MM.1S (cell line): ENCODE results near the gene GDPD5.

Source experiments
- DNase-seq: peaks from one replicate; pipeline ENCODE4 v3.0.0-alpha.2; 2015
- H2AFZ ChIP-seq: fragments of 300-600 bp; sonication (generic); 2 replicates; pipeline ENCODE4 v1.6.0; 2016; ENCODE audit warnings: antibody characterized with exemption, low read length
- H3F3A ChIP-seq: fragments of 300-600 bp; sonication (generic); 2 replicates; pipeline ENCODE4 v1.6.1; 2016; ENCODE audit warnings: mild to moderate bottlenecking, antibody characterized with exemption, low read length, moderate library complexity, mixed read lengths; ENCODE audit not compliant: insufficient read depth
- H3K27ac ChIP-seq: fragments of 300-600 bp; sonication (generic); 2 replicates; pipeline ENCODE4 v1.5.1; 2016; ENCODE audit warnings: mild to moderate bottlenecking, low read length
- H3K27me3 ChIP-seq: fragments of 300-600 bp; sonication (generic); replicated peaks from 2 replicates; pipeline ENCODE4 v1.6.0; 2016; ENCODE audit warnings: low read length; ENCODE audit not compliant: insufficient read depth
- H3K36me3 ChIP-seq: fragments of 300-600 bp; sonication (generic); replicated peaks from 2 replicates; pipeline ENCODE4 v1.6.1; 2016; ENCODE audit warnings: mild to moderate bottlenecking, low read length, mixed read lengths; ENCODE audit not compliant: insufficient read depth
- H3K4me1 ChIP-seq: fragments of 300-600 bp; sonication (generic); 2 replicates; pipeline ENCODE4 v1.6.1; 2016; ENCODE audit warnings: low read length, mixed read lengths
- H3K4me2 ChIP-seq: fragments of 300-600 bp; sonication (generic); 2 replicates; pipeline ENCODE4 v1.6.0; 2016; ENCODE audit warnings: low read depth, low read length
- H3K4me3 ChIP-seq: fragments of 300-600 bp; sonication (generic); 2 replicates; pipeline ENCODE4 v1.5.1; 2016; ENCODE audit warnings: low read length, mixed read lengths
- H3K79me2 ChIP-seq: fragments of 300-600 bp; sonication (generic); 2 replicates; pipeline ENCODE4 v1.6.1; 2016; ENCODE audit warnings: mixed run types, low read length, mixed read lengths
- H3K9ac ChIP-seq: fragments of 300-600 bp; sonication (generic); 2 replicates; pipeline ENCODE4 v1.6.1; 2016; ENCODE audit warnings: low read length, mixed read lengths
- H3K9me2 ChIP-seq: fragments of 300-600 bp; sonication (generic); replicated peaks from 2 replicates; pipeline ENCODE4 v1.6.1; 2016; ENCODE audit warnings: mild to moderate bottlenecking, low read length, mixed read lengths; ENCODE audit not compliant: insufficient read depth
- H3K9me3 ChIP-seq: fragments of 300-600 bp; sonication (generic); replicated peaks from 2 replicates; pipeline ENCODE4 v1.6.1; 2016; ENCODE audit warnings: mild to moderate bottlenecking, low read length, mixed read lengths; ENCODE audit not compliant: insufficient read depth
- H4K20me1 ChIP-seq: fragments of 300-600 bp; sonication (generic); 2 replicates; pipeline ENCODE4 v1.6.1; 2016; ENCODE audit warnings: mild to moderate bottlenecking, low read length, moderate library complexity, mixed read lengths; ENCODE audit not compliant: insufficient read depth
- EZH2 ChIP-seq: fragments of 300-600 bp; sonication (generic); optimal IDR thresholded peaks from 2 replicates; pipeline ENCODE3; 2017; ENCODE audit warnings: low read depth, mild to moderate bottlenecking, antibody characterized with exemption, low read length, mixed read lengths
- EZH2phosphoT487 ChIP-seq: fragments of 300-600 bp; sonication (generic); IDR thresholded peaks from 2 replicates; pipeline ENCODE4 v1.6.1; 2018; ENCODE audit warnings: antibody characterized with exemption, low read length
- TF ChIP-seq, protein P1 (sequence below): fragments of 300-600 bp; sonication (generic); IDR thresholded peaks from 2 replicates; pipeline ENCODE4 v1.5.1; 2016; ENCODE audit warnings: antibody characterized with exemption, low read length, mixed read lengths

The GDPD5 gene

DNA sequence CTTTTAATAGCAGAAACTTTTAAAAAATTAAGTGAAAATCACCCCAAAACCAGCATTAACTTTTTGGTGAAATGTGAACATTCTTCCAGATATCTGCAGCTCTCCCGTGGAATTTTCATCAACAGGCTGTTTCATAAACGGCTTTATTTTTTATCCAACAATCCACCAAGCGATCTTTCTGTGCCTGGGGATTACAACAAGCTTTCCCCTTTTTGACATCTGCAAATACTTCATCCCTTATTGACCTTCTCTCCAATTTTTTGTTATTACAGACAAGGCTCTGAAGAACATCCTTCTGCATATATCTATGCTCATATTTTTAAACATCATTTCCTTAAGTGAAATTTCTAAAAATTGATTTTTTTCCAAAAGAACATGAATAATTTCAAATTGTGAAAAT is 30.5 kb upstream of the GDPD5 start:
- no peaks in the 10 kb centered on the region for H3K36me3 ChIP-seq
- no peaks in the 10 kb centered on the region for H3K4me1 ChIP-seq
- no peaks in the 10 kb centered on the region for H3K9me2 ChIP-seq
- H3K27ac ChIP-seq: no peak overlapping the region
- H3K79me2 ChIP-seq: no peaks in the 10 kb centered on the region
- no peaks in the 10 kb centered on the region for H4K20me1 ChIP-seq
- peaks cover 19% of the 10 kb centered on the region for H3K27me3 ChIP-seq
- H3K9me3 ChIP-seq: no peaks in the 10 kb centered on the region
- H3K4me2 ChIP-seq: no peak overlapping the region
- no peak overlapping the region for H3K9ac ChIP-seq
- H3F3A ChIP-seq: no peaks in the 10 kb centered on the region
- H2AFZ ChIP-seq: no peak overlapping the region
- TF ChIP-seq EZH2phosphoT487 (no peak), EZH2 (no peak)
- TF ChIP-seq, protein P1, sequence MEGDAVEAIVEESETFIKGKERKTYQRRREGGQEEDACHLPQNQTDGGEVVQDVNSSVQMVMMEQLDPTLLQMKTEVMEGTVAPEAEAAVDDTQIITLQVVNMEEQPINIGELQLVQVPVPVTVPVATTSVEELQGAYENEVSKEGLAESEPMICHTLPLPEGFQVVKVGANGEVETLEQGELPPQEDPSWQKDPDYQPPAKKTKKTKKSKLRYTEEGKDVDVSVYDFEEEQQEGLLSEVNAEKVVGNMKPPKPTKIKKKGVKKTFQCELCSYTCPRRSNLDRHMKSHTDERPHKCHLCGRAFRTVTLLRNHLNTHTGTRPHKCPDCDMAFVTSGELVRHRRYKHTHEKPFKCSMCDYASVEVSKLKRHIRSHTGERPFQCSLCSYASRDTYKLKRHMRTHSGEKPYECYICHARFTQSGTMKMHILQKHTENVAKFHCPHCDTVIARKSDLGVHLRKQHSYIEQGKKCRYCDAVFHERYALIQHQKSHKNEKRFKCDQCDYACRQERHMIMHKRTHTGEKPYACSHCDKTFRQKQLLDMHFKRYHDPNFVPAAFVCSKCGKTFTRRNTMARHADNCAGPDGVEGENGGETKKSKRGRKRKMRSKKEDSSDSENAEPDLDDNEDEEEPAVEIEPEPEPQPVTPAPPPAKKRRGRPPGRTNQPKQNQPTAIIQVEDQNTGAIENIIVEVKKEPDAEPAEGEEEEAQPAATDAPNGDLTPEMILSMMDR: no peak
- no peak overlapping the region for H3K4me3 ChIP-seq
- DNase-seq: no peak

DNA sequence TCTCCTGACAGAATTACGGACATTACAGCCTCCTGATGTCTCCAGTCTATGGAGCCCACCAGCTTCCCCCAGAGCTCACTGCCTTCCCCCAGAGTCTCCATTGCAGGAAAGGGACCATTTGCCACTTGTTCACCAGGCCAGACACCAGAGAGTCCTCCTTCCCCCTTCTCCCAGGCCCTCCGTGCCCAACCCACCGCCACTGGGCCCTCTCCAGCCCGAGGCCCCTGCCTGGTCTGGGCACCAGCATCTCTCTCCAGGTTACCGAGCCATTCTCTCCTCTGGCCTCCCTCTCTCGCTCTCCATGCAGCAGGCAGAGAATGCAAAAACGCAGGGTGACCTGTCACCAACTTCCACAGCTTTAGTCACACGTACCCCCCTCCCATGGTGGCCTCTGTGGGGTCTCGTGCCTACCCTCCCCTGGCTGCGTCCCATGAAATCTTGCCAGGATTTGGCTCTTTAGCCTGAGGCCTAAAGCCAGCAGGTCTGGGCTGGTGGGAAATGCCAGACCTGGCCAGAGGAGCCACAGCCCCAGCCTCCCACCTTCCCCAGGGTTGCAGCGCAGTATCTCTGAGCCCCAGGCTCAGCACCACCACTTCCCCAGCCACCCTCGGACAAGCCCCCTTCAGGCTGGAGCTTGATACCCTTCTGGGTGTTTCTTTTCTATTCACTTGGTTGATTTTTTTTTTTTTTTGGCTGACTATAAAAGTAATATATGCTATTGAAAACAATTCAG is 29.5 kb upstream of the GDPD5 start:
- no peak overlapping the region for H3K27ac ChIP-seq
- TF ChIP-seq, protein P1: no peak
- H2AFZ ChIP-seq: no peak overlapping the region

DNA sequence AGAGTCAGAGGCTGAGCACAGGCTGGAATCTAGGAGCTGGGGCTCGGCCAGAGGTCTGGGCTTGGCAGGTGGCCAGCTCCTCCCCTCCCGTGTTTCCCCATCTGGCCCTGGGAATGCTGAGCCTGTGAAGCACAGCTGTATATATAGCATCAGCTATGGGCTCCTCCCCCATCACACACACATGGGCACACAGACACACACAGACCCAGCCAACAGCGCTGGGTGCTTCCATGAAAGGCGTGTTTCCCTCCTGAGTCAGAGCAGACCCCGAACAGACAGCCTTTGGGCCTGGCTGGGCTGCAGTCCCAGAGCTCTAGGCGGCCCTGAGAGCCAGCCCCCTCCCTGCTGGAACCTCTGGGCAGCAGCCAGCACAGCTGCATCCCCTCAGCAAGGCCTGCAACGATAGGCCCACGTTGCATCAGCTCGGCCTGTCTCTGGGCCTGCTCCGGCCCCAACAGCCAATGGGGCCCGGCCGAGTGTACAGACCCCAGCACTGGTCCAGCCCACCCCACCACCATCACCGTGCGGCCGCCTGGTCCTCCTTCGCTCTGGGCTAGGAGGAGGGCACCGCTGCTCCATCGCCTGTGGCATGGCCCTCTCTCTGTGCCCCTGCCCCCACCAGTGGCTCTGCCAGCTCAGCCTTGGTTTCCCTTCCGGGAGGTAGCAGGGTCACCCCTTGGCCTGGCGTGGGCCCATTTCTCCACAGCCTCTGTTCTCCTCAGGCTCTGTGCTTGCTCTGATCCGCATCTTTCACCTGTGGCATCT is 28.7 kb upstream of the GDPD5 start:
- Histone ChIP-seq H3K4me1 (no peaks in the 10 kb centered on the region), H3K9ac (no peak overlapping the region), H3K27me3 (peaks cover 8% of the 10 kb centered on the region; the same call in 1 of the 2 replicates), H4K20me1 (no peaks in the 10 kb centered on the region), H3K27ac (no peak overlapping the region), H3K4me2 (no peak overlapping the region), H3K9me2 (no peaks in the 10 kb centered on the region), H3K9me3 (no peaks in the 10 kb centered on the region), H2AFZ (no peak overlapping the region), H3K79me2 (no peaks in the 10 kb centered on the region), H3F3A (no peaks in the 10 kb centered on the region), H3K4me3 (no peak overlapping the region), H3K36me3 (no peaks in the 10 kb centered on the region)
- no peak for DNase-seq
- no peak for TF ChIP-seq EZH2
- no peak for TF ChIP-seq EZH2phosphoT487
- TF ChIP-seq, protein P1: no peak

More for the DNA sequence above, 29.5 kb upstream of the GDPD5 start:
- no peak overlapping the region for H3K4me2 ChIP-seq
- H3K9me2 ChIP-seq: no peaks in the 10 kb centered on the region
- no peaks in the 10 kb centered on the region for H3K4me1 ChIP-seq
- H3F3A ChIP-seq: no peaks in the 10 kb centered on the region
- no peak overlapping the region for H3K9ac ChIP-seq
- no peaks in the 10 kb centered on the region for H4K20me1 ChIP-seq
- H3K79me2 ChIP-seq: no peaks in the 10 kb centered on the region
- no peaks in the 10 kb centered on the region for H3K36me3 ChIP-seq
- H3K4me3 ChIP-seq: no peak overlapping the region
- peaks cover 8% of the 10 kb centered on the region; the same call in 1 of the 2 replicates for H3K27me3 ChIP-seq
- no peak for DNase-seq
- no peaks in the 10 kb centered on the region for H3K9me3 ChIP-seq
